ENCODE measurements around the gene TTLL11.

- no peak for TF ChIP-seq CTCF (conservative IDR thresholded peaks at IDR 0.05; ENCODE audit: low read depth, low read length)
- TF ChIP-seq EZH2 (IDR thresholded peaks at IDR 0.05; ENCODE audit: low read length, unreplicated experiment), result no peak
Measured at GRCh38 chr9:122122468-122122867, 29.4 kb upstream of the TTLL11 start.
